NCI-H1417 (cell line): ENCODE measurements around the gene UBE2J2.
"Not testable (repeated sequence)": the region's sequence is repeated elsewhere in the genome, so short reads cannot be mapped to it uniquely, and the experiment has no call there.

Experiments used
- DNase-seq, 3 experiments: peaks; one replicate each; lab custom pipeline; 2025; lab: John Stamatoyannopoulos, UW

Gene UBE2J2

DNA sequence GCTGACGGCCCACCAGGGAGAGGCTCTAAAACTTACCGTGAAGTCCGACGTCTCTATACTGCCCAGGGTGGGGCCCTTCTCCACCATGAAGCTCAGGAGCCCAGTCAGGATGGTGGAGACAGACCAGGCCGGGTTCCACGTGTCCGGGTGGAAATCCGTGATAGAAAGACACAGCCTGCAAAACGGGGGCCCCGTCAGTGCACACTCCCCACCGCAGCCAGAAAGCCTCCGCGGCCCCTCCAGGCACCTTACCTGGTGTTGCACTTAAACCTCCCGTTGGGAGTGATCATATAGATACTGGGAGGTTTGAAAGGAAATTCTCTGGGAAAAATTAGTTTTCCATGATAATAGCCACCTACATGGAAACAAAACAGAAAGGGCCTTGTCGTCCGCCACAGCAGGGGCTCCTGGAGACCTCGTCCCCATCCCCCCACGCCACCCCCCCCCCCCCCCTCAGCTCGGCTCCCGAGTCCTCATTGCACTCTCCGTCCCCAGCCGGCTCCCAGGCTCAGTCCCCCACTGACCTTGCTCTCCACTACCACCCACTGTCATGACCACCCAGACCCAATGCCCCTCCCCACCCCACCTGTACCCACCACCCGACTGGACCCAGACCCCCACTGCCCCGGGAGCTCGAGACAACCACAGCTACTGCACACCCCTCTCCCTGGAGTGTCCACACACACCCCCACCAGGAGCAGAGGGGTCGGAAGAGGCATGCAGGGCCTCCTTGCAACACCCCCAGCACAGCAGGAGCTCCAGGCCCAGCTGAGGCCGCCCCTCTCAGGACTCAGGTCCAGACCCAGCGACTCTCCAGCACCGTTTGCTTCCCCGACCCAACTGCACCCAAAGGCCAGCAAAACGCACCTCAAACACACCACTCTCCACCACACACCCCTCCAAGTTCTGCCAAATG is 16.4 kb downstream of the UBE2J2 start:
- DNase-seq = no peak

DNA sequence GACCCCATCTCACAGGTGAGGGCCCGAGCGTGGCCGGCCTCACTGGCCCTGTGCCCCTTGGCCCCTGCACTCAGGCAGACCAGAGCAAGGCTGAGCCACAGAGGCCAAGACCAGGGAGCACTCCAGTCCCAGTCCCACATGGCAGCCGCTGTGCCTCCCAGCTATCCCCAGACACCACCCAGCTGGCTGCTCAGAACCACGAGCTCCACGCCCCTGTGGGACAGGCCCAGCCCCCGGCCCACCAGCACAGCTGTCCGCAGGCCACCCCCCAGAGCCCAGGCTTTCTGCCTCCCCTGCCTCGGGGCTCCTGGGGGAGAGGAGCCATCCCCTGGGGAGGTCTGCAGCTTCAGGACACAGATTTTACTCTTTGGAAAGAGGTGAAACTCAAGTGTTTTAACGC is 18.0 kb downstream of the UBE2J2 start:
- no peak for DNase-seq

DNA sequence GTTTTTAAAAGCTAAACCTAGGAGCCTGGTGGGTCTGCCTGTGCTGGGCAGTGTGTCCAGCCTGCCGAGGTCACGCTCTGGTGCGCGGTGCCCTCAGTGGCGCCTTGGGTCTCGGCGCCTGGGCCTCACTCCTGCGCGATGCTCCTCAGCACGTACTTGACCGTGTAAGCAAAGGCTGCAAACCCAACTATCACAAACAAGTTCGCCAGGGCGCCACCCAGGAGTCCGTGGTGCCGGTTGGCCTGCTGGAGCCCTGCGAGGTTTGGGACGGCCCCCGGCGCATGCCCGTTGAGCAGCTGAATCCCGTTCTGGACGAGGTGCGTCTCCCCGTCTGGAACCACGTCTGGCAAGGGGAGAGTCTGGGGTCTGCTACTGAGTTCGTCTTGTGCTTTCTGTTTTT is 18.6 kb downstream of the UBE2J2 start:
- DNase-seq = no peak

DNA sequence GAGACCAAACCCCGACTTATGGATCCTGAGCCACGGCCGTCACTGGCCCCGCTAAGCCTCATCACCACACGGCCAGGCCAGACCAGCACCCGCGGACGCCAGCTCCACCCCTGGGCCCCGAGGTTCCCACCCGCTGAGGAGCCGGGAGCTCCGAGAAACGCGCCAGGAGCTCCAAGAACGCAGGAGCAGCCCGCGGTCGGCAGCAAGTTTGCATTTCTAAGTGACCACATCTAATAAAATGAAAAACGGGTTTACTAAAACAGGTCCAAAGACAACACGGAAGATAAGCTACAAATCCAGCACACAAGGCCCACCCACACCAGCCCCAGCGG is 19.0 kb downstream of the UBE2J2 start:
- DNase-seq = no peak

DNA sequence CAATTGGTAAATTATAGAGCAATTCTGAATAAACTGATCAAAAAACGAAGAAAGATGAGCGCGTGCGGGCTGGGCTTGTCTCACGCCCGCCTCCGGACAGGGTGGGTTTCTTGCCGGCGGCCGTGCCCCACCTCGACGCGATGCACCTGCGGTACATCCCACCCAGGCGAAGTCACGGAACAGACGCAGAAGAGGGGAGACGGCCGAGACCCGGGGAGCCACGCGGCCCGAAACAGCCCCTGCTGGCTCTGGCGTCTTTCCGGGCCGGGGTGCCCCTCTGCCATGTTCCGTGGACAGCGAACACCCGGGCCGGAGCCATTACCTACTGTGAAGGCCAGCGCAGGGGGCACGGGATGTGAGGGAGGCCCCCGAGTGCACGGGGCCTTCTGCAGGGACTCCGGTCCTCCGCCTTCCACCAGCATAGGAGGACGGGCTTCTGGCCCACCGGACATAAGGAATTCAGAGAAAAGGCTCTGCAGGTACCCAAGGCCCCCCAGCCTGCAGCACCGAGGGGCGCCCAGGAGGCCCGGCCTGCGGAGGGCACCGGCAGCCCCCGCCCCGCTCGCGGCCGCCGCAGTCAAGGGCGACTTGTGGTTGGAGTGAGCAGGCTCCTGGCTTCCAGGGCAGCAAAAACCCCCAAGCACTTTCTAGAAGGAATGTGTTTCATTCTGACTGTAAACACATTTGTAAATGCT is 19.5 kb downstream of the UBE2J2 start:
- DNase-seq = no peak

DNA sequence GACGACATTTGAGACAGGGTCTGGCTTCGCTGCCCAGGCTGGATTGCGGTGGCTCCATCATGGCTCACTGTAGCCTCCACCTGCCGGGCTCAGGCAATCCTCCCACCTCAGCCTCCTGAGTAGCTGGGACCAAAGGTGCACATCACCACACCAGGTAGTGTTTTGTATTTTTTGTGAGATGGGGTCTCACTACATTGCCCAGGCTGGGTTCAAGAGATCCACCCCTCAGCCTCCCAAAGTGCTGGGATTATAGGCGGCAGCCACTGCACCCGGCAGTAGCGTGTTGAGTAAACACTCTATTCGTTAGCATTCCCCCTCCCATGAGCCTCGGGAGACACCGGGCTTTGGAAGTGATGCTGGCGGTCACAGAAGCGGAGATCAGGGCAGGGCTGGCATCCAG is 20.3 kb downstream of the UBE2J2 start:
- DNase-seq = no peak

DNA sequence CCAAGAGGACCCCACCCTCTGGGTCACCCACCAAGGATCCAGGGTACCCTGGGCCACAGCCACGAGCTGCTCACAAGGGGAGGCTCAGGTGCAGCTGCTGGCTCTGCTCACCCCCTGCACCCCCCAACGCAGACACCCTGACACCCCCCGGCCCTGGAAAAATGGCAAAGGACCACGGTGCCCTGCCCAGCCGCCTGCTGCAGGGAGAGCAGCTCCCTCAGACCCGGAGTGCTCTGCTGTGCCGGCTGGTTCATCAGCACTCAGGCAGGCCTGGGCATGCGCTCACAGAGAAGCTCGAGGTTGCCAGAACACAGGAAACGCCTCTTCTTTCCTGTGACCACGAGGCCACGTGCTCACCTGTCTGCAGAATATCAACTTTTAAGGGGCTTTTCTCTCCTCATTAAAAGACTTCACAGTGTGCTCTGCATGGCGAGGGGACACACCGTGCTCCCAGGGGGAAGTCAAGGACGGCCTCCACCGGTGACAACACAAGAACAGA is 22.8 kb downstream of the UBE2J2 start:
- peak in 2 of 3 experiments; percentile 55 to 66 for DNase-seq

DNA sequence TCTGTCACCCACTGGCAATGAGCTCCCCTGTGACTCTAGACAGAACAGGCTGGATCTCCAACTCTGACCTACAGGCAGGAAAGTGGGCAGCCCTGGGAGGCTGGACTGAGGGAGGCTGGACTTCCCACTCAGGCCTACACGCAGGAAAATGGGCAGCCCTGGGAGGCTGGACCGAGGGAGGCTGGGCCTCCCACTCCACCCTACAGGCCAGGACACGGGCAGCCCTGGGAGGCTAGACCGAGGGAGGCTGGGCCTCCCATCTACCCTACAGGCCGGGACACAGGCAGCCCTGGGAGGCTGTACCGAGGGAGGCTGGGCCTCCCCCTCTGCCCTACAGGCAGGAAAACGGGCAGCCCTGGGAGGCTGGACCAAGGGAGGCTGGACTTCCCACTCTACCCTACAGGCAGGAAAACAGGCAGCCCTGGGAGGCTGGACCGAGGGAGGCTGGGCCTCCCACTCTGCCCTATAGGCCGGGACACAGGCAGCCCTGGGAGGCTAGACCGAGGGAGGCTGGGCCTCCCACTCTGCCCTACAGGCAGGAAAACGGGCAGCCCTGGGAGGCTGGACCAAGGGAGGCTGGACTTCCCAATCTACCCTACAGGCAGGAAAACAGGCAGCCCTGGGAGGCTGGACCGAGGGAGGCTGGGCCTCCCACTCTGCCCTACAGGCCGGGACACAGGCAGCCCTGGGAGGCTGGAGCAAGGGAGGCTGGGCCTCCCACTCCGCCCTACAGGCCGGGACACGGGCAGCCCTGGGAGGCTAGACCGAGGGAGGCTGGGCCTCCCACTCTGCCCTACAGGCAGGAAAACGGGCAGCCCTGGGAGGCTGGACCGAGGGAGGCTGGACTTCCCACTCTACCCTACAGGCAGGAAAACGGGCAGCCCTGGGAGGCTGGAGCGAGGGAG is 25.4 kb downstream of the UBE2J2 start:
- not testable (repeated sequence) for DNase-seq

DNA sequence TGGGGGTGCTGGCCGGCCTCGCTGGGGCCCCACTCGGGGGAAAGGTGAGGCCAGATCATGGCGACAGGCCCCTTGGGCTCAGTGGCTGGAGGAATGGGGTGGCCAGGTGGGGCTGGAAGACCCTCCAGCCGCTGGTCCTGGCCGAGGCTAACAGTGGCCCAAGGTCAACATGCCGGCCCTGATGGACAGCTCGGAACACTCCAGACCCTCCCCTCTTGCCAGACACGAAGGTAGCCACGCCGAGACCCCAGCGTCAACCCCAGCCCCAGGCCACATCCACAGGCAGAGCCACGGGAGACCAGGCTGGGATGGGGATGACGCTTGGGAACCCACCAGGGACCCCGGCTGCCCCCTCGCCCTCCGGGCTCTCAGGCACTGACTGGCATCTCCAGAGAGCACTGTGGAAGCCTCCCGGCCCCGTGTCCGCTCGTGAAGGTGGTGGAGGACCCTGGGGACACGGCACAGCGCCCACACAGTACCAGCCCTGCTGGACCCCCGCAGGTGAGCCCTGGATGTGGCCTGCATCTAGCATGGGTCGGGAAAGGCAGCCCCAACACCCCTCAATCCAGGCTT is 26.2 kb downstream of the UBE2J2 start:
- no peak for DNase-seq

DNA sequence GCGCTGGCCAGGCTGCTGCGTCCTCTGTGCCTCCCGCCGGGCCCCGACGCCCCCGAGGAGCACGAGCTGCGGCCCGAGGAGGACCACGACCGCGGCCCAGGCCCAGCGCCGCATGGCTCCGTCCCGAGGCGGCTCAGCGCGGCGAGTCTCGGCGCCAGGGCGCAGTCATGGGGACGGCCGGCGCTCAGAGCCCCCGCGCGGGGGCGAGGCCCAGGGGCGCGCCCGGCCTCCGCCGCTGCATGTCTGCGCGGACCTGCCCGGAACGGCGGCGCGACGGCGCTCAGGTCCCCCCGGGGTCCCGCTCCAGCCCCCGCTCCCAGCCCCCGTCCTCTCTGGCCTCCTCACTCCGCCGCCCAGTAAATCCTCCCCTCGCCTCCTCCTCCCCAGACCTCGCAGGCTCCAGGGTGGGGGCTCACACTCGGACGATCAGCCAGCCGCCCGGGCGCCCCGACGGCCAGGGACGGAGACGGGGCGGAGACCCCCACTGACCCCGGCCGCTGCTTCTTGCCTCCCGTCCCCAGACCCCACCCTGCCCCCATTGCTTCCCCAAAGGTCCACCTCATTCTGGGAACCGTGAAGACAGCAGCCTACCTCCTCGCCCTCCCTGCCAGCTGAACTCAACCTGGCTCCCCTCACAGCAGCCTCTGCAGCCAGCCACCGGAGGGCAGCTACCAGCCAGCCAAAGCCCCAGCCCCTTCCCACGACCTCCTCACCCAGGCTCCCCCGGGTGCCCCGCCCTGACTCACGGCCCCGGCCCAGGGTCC is 26.9 kb downstream of the UBE2J2 start, which contains the start of gene C1QTNF12:
TSS of gene C1QTNF12 (minus strand) at position 146 of the 764 bp plus-strand sequence. CDS start at position 114, 32 bp downstream.
- no peak for DNase-seq

DNA sequence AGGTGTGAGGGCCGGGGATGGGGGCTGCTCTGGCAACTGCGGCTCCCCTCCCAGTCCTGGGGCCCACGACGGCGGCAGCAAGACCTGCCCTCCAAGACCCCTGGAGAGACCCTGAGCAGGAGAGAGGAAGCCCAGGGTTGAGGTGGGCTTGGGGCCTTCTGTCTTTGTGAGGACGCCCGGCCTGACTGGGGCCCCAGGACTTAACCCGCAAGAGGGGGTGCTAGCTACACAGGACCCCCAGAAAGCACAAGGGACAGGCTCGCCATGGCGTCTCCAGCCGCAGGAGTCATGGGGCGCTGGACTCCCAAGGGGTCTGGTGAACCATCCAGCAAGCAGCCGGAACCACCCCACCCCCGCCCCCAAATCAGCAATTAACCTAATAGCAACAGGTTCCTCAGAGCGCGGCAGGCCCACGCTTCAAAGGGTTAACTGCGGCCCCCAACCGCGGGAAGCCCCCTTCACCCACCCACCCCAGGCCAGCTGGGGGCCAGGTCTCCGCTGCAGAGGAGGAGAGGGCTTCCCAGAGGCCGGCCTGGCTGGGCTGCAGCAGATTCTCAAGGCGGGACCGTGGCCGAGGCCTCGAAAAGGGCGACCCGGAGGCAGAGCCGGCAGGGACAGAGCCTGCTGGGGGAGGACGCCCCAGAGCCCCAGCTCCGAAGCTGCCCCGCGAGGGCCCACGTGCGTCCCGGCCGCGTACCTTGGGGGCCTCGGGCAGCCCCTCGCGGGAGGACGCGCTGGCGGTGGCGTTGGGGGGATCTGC is 27.7 kb downstream of the UBE2J2 start:
- no peak for DNase-seq

DNA sequence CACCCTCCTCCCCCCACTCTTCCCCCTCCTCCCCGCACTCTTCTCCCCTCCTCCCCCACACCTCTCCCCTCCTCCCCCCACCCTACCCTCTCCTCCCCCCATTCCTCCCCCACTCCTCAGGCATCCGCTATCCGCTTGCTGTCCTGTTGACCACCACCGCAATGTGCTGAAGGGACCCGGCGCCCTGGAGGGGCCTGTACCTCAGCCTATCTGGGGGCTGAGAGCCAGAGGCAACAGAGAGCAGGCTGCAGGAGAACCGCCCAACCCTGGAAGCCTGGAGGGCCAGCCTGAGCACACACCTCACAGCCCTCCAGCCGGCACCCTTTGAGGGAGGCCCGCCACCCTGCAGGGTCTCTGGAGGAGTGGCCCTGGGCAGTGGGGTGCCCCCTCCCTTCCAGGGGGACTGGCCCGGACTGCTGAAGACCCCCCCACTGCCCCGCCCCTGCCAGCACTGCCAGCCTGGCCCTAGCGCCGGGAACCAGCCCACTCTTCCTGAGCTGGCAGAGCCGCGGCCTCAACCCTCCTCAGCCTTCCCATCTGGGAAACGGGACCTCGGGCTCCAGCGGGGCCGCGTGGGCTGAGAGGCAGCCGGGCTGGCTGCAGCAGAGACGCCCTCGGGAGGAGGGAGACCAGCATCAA is 28.4 kb downstream of the UBE2J2 start:
- no peak for DNase-seq

DNA sequence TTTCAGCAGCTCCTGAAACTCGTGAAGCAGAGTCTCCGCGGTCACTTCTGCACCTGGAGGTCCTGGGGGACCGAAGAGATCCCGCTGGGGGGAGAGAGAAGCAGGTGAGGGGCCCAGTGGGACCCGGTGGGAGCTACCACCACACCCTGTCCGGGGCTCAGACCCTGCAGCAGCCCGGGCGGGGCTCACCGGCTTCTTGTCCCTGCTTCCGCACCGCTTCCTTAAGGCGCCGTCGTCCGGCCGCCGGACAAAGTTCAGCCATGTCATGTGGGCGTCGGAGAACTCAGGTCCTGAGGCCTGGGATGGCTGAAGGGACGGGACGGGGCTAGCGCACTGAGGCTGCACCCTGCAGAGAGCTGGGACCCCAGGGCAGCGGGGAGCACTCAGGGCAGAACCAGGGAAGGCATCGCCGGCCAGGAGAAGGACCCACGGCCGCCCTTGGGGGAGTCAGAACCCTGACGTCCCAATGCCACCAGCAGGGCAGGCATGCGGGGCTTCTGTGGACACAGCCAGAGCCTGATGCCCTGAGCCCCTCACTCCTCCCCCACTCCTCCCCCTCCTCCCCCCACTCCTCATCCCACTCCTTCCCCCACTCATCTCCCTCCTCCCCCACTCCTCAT is 29.4 kb downstream of the UBE2J2 start:
- DNase-seq = no peak

DNA sequence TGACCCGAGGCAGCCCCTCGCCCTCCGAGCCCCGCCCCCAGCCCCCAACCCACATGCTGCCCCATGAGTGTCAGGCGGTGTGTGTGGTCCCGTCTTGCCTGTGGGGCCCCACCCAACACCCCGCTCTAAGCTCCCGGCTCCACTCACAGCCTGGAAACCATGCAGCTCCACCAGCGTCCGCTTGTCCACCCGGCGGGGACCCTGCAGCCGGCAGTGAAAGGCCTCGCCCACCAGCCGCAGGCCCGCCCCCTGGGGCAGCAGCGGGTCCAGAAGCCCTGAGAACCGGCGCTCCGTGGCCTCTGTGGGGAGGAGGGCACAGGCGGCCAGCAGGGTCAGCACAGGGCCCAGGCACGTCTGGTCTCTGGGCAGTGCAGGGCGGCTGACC is 29.9 kb downstream of the UBE2J2 start:
- DNase-seq = no peak

DNA sequence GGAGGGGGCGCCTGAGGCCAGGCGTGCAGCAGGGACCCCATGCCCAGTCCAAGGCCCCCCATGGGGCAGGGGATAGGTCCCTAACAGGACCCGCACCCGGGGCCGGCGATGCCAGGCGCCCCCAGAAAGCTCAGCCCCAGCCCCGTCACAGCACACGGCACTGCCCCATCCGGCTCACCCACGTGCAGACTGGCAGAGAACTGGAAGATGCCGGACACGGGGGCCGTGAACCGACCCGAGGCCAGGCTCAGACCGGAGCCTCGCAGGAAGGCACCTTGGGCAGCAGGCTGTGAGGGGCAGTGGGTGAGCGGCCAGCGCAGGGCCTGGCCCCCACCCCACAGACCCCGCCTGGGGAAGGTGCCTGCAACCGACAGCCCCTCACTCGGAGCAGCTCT is 30.4 kb downstream of the UBE2J2 start:
- no peak for DNase-seq

DNA sequence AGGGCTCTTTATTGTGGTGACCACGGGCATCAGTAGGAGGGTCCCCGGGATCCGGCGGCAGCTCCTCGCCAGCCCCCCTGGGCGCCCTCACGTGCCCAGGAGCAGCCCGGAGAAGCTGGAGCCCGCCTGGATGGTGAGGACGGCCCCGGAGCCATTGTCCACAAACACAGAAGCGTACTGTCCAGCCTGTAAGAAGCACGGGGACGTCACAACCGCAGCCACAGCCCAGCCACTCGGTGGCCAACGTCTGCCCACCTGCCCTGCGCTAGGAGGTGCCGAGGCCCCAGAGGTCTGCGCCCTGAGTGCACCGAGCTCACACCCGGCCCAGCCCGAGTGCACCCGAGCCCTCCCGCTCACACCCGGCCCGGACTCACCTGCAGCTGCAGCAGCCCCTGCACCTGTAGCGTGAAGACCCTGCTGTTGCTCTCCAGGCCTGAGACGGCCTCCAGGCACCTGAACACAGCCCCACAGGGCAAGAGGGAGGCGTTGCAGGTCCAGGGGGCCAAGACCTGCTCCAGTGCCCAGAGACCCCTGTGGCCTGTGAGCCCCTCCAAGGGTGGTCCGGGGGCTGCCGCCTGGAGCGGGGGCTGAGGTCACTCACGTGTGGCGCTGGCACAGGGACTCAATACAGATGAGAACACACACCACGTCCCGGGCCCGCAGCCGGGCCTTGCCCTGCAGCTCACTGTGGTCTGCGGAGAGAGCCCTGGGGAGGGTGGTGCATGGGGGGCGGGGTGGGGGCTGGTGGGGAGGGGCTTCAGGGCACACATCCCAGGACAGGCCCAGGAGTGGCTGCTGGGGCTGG is 31.0 kb downstream of the UBE2J2 start:
- DNase-seq = no peak

DNA sequence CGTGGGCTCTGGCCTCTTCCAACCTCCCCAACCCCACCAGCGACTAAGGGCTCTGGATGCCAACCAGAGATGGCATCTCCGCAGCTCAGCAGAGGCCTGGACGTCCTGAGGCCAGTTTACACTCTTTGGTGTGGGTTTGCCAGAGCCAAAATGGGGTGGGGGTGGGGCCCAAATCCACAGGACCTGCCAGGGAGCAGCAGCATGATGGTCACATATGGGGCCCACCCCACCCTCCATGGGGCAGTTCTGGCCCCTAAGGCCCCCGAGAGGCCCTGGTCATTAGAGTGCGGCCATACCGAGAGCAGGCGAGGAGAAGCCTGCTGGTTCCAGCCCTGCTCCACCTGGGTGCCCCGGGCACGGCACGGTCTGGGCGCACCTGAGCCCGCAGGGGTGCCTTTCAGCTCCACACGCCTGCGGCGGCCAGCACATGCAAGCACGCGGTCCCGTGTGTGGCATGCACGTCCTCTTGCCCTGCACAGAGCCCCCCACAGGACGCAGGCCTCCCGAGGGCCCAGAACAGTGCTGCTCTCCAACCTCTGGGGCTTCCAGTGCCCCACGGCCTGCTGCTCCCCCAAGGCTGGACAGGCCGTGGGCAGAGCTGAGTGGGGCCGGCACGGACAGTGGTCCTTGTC is 31.9 kb downstream of the UBE2J2 start:
- no peak for DNase-seq
